ENCODE data around the gene NEFH. TPM values are rescaled to one million over a fixed set of nuclear protein-coding genes. Genes with fewer than 3 reads are reported as not detected.
"Not testable (repeated sequence)": the region's sequence is repeated elsewhere in the genome, so short reads cannot be mapped to it uniquely, and the experiment has no call there.

NEFH gene
- total and polyA plus RNA-seq, 2 experiments from 2014 or later: 1.8 to 2.4 TPM

- no peaks in the 10 kb centered on the region for H3K36me3 ChIP-seq
- no peak overlapping the region for H3K4me3 ChIP-seq
- TF ChIP-seq CTCF (IDR thresholded peaks at IDR 0.05; ENCODE audit: low read depth, low read length): no peak
- no peaks in the 10 kb centered on the region for H3K9me3 ChIP-seq (ENCODE audit: low read depth)
- no peak for DNase-seq (ENCODE audit: low read depth in 1 of 2, low spot score in 1 of 2)
- H3K4me1 ChIP-seq (ENCODE audit: low read depth): no peaks in the 10 kb centered on the region
- H3K27me3 ChIP-seq: peaks cover 3% of the 10 kb centered on the region
- H3K27ac ChIP-seq: no peak overlapping the region
Observed at GRCh38 chr22:29487426-29487986, 7.5 kb downstream of the NEFH start.

GRCh38 chr22:29489127-29489780 lies 9.2 kb downstream of the NEFH start:
- H3K27ac ChIP-seq; DNase-seq (ENCODE audit: low read depth in 1 of 2, low spot score in 1 of 2); H3K4me1 ChIP-seq (ENCODE audit: low read depth); H3K36me3 ChIP-seq; H3K27me3 ChIP-seq; H3K9me3 ChIP-seq (ENCODE audit: low read depth); H3K4me3 ChIP-seq: not testable (repeated sequence)

- Histone ChIP-seq H3K9me3 (ENCODE audit: low read depth) (no peaks in the 10 kb centered on the region), H3K36me3 (no peaks in the 10 kb centered on the region), H3K27ac (no peak overlapping the region), H3K4me3 (no peak overlapping the region), H3K27me3 (no peaks in the 10 kb centered on the region), H3K4me1 (ENCODE audit: low read depth) (no peaks in the 10 kb centered on the region)
- no peak for TF ChIP-seq CTCF (IDR thresholded peaks at IDR 0.05; ENCODE audit: low read depth, low read length)
- no peak for DNase-seq (ENCODE audit: low read depth in 1 of 2, low spot score in 1 of 2)
Observed at GRCh38 chr22:29491012-29491411, 11.0 kb downstream of the NEFH start.

- Histone ChIP-seq H3K27me3 (no peaks in the 10 kb centered on the region), H3K4me3 (no peak overlapping the region), H3K4me1 (ENCODE audit: low read depth) (no peaks in the 10 kb centered on the region), H3K27ac (no peak overlapping the region), H3K36me3 (no peaks in the 10 kb centered on the region), H3K9me3 (ENCODE audit: low read depth) (no peaks in the 10 kb centered on the region)
- DNase-seq (ENCODE audit: low read depth in 1 of 2, low spot score in 1 of 2): no peak
- no peak for TF ChIP-seq CTCF (IDR thresholded peaks at IDR 0.05; ENCODE audit: low read depth, low read length)
Observed at GRCh38 chr22:29493636-29494035, 13.6 kb downstream of the NEFH start.

- no peaks in the 10 kb centered on the region for H3K9me3 ChIP-seq (ENCODE audit: low read depth)
- no peaks in the 10 kb centered on the region for H3K36me3 ChIP-seq
- H3K27ac ChIP-seq: no peak overlapping the region
- no peak for DNase-seq (ENCODE audit: low read depth in 1 of 2, low spot score in 1 of 2)
- TF ChIP-seq CTCF (IDR thresholded peaks at IDR 0.05; ENCODE audit: low read depth, low read length): no peak
- no peak overlapping the region for H3K4me3 ChIP-seq
- H3K4me1 ChIP-seq (ENCODE audit: low read depth): peaks cover 6% of the 10 kb centered on the region
- no peaks in the 10 kb centered on the region for H3K27me3 ChIP-seq
Observed at GRCh38 chr22:29499852-29500251, 19.8 kb downstream of the NEFH start.

- peak; percentile 75 to 85 for DNase-seq (ENCODE audit: low read depth in 1 of 2, low spot score in 1 of 2)
- no peak overlapping the region for H3K4me3 ChIP-seq
- no peak for TF ChIP-seq CTCF (IDR thresholded peaks at IDR 0.05; ENCODE audit: low read depth, low read length)
- H3K27me3 ChIP-seq: no peaks in the 10 kb centered on the region
- H3K4me1 ChIP-seq (ENCODE audit: low read depth): peaks cover 6% of the 10 kb centered on the region
- peaks cover 18% of the 10 kb centered on the region for H3K36me3 ChIP-seq
- H3K27ac ChIP-seq: peak overlapping the region; percentile 74
- no peaks in the 10 kb centered on the region for H3K9me3 ChIP-seq (ENCODE audit: low read depth)
Observed at GRCh38 chr22:29503811-29504372, 23.9 kb downstream of the NEFH start.
